Effector memory CD4-positive, alpha-beta T cell (primary cell): Measurements from ENCODE around the gene COL5A1.
"Not testable (repeated sequence)": the region's sequence is repeated elsewhere in the genome, so short reads cannot be mapped to it uniquely, and the experiment has no call there.

Source experiments
- DNase-seq, 3 donors: peaks; one replicate each; pipeline ENCODE4 v3.0.0-alpha.2; 2020
- H3K27ac ChIP-seq: 2 replicates; pipeline ENCODE4 v1.7.0; 2013; ENCODE audit warnings: mild to moderate bottlenecking, low read length, moderate library complexity; ENCODE audit not compliant: insufficient read depth, poor library complexity, severe bottlenecking
- H3K27me3 ChIP-seq: replicated peaks from 2 replicates; pipeline ENCODE4 v1.7.0; 2013; ENCODE audit warnings: mild to moderate bottlenecking, low read length; ENCODE audit not compliant: insufficient read depth, control insufficient read depth, poor library complexity, severe bottlenecking
- H3K36me3 ChIP-seq: 2 replicates; pipeline ENCODE4 v1.7.0; 2013; ENCODE audit warnings: mild to moderate bottlenecking, low read length, moderate library complexity; ENCODE audit not compliant: control insufficient read depth, insufficient read depth
- H3K4me1 ChIP-seq: 2 replicates; pipeline ENCODE4 v1.7.0; 2013; ENCODE audit warnings: low read length, mild to moderate bottlenecking; ENCODE audit not compliant: control insufficient read depth, insufficient read depth, poor library complexity, severe bottlenecking
- H3K4me3 ChIP-seq: 2 replicates; pipeline ENCODE4 v1.7.0; 2013; ENCODE audit warnings: low read length, low read depth, mild to moderate bottlenecking; ENCODE audit not compliant: insufficient read depth, poor library complexity, severe bottlenecking
- H3K9me3 ChIP-seq: 2 replicates; pipeline ENCODE4 v1.7.0; 2013; ENCODE audit warnings: mild to moderate bottlenecking, low read length, moderate library complexity; ENCODE audit not compliant: control insufficient read depth

The COL5A1 gene

GRCh38 chr9:134666208-134666607, 24.6 kb downstream of the COL5A1 start:
- DNase-seq, result no peak
- H3K4me1 ChIP-seq, result no peaks in the 10 kb centered on the region
- no peak overlapping the region for H3K27ac ChIP-seq
- H3K9me3 ChIP-seq, result no peaks in the 10 kb centered on the region
- H3K4me3 ChIP-seq, result no peak overlapping the region
- H3K36me3 ChIP-seq, result no peaks in the 10 kb centered on the region
- H3K27me3 ChIP-seq, result no peaks in the 10 kb centered on the region

GRCh38 chr9:134666831-134667230, 25.2 kb downstream of the COL5A1 start:
- Histone ChIP-seq H3K4me1 (no peaks in the 10 kb centered on the region), H3K4me3 (no peak overlapping the region)
- DNase-seq, result no peak

GRCh38 chr9:134668977-134669376, 27.4 kb downstream of the COL5A1 start:
- H3K4me1 ChIP-seq, H3K9me3 ChIP-seq, H3K27me3 ChIP-seq, DNase-seq, H3K4me3 ChIP-seq, H3K27ac ChIP-seq, H3K36me3 ChIP-seq: not testable (repeated sequence)

More at GRCh38 chr9:134666831-134667230, 25.2 kb downstream of the COL5A1 start:
- H3K36me3 ChIP-seq, result no peaks in the 10 kb centered on the region
- H3K27me3 ChIP-seq, result no peaks in the 10 kb centered on the region
- H3K27ac ChIP-seq, result no peak overlapping the region
- H3K9me3 ChIP-seq, result no peaks in the 10 kb centered on the region

GRCh38 chr9:134669399-134669955, 27.9 kb downstream of the COL5A1 start:
- Histone ChIP-seq H3K4me1 (no peaks in the 10 kb centered on the region), H3K4me3 (no peak overlapping the region), H3K9me3 (no peaks in the 10 kb centered on the region), H3K27ac (no peak overlapping the region), H3K27me3 (no peaks in the 10 kb centered on the region), H3K36me3 (no peaks in the 10 kb centered on the region)
- DNase-seq, result no peak

GRCh38 chr9:134670042-134670525, 28.5 kb downstream of the COL5A1 start:
- no peaks in the 10 kb centered on the region for H3K27me3 ChIP-seq
- no peak for DNase-seq
- H3K36me3 ChIP-seq, result no peaks in the 10 kb centered on the region
- H3K9me3 ChIP-seq, result no peaks in the 10 kb centered on the region
- no peak overlapping the region for H3K4me3 ChIP-seq
- no peak overlapping the region for H3K27ac ChIP-seq
- no peaks in the 10 kb centered on the region for H3K4me1 ChIP-seq

GRCh38 chr9:134670851-134671281, 29.3 kb downstream of the COL5A1 start:
- Histone ChIP-seq H3K9me3 (no peaks in the 10 kb centered on the region), H3K27ac (no peak overlapping the region), H3K4me1 (no peaks in the 10 kb centered on the region), H3K4me3 (no peak overlapping the region), H3K27me3 (no peaks in the 10 kb centered on the region), H3K36me3 (no peaks in the 10 kb centered on the region)
- DNase-seq, result no peak

- Histone ChIP-seq H3K4me3 (no peak overlapping the region), H3K36me3 (no peaks in the 10 kb centered on the region), H3K27me3 (no peaks in the 10 kb centered on the region), H3K4me1 (no peaks in the 10 kb centered on the region), H3K27ac (no peak overlapping the region), H3K9me3 (no peaks in the 10 kb centered on the region)
- no peak for DNase-seq
These were observed 29.9 kb downstream of the COL5A1 start for GRCh38 chr9:134671341-134672113.

GRCh38 chr9:134676361-134676760, 34.8 kb downstream of the COL5A1 start:
- H3K4me3 ChIP-seq, result no peak overlapping the region
- H3K27ac ChIP-seq, result no peak overlapping the region
- no peak for DNase-seq
- no peaks in the 10 kb centered on the region for H3K4me1 ChIP-seq
- H3K36me3 ChIP-seq, result no peaks in the 10 kb centered on the region
- H3K9me3 ChIP-seq, result no peaks in the 10 kb centered on the region
- no peaks in the 10 kb centered on the region for H3K27me3 ChIP-seq

GRCh38 chr9:134676886-134677285, 35.3 kb downstream of the COL5A1 start:
- Histone ChIP-seq H3K4me3 (no peak overlapping the region), H3K27ac (no peak overlapping the region), H3K4me1 (no peaks in the 10 kb centered on the region), H3K36me3 (no peaks in the 10 kb centered on the region), H3K27me3 (no peaks in the 10 kb centered on the region), H3K9me3 (no peaks in the 10 kb centered on the region)
- no peak for DNase-seq

GRCh38 chr9:134677743-134678142, 36.1 kb downstream of the COL5A1 start:
- no peak overlapping the region for H3K4me3 ChIP-seq

More at GRCh38 chr9:134677743-134678142, 36.1 kb downstream of the COL5A1 start:
- H3K4me1 ChIP-seq, result no peaks in the 10 kb centered on the region
- H3K27ac ChIP-seq, result no peak overlapping the region
- no peaks in the 10 kb centered on the region for H3K36me3 ChIP-seq
- no peaks in the 10 kb centered on the region for H3K27me3 ChIP-seq
- DNase-seq, result no peak
- no peaks in the 10 kb centered on the region for H3K9me3 ChIP-seq
